GOT3 (cell line): Measurements from ENCODE around the gene LDLRAD4.
"Not testable (repeated sequence)": the region's sequence is repeated elsewhere in the genome, so short reads cannot be mapped to it uniquely, and the experiment has no call there.

Source experiments
- DNase-seq: peaks from one replicate; lab custom pipeline; 2025; ENCODE audit warnings: mixed read lengths; lab: John Stamatoyannopoulos, UW

Gene LDLRAD4

DNA sequence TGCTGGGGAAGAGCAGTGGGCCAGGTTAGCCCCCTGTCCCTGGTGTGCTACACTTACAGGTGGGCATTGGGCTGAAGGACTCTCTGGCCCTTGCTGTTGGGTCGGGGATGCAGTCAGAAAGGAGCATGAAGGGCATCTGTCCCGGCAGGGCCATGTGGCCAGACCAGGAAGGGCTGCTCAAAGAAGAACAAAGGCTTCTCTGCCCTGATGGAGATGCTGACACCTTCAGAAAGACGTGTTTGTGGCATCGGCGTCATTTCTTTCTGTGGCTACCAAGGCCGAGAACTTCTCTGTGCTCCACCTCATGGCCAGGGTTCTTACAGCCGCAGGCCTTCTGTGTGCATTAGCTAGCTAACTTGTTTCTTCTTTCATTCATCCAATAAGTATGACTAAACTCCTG lies 268.7 kb downstream of the LDLRAD4 start:
- DNase-seq = no peak

DNA sequence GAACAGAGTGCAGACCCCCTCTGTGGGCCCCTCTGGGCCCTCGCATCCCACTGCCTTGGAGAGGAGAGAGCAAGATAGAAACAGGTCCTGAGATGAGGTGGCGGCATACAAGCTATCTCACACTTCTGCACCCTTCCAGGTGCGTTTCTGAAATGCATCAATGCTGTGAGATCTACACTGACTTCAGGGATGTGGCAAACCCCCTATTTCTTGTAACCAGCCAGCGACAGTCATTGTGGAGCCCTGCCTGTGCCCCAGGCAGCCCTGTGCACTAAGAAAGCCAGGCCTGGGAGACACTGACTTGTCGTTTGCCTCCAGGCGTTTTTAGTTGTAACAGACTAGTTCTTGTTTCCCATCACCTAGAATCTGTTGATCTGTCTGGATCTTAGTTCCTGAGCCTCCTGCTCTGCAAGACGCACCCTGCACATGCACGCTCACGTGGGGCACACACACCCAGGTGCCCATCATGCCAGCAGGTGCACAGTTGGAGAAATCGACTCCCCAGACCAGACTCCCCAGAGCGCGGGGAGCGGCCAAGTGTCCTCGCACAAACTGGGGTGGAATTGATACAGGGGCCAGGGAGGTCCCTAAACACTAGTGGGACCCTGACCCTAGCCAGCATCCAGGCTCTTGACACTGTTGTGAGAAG lies 269.8 kb downstream of the LDLRAD4 start:
- no peak for DNase-seq

DNA sequence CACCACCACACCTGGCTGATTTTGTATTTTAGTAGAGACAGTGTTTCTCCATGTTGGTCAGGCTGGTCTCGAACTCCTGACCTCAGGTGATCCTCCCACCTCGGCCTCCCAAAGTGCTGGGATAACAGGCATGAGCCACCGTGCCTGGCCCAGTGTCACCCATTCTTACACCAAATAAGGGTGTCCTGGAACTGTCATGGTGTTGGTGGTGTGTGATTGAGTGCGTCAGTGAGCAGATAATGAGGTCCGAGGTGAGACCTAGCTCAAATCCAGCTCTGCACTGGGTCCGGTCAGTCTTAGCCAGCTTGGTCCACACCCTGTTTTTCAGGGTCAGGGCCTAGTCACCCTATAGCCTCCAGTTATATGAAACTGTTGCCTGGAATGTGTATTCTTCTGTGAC lies 270.7 kb downstream of the LDLRAD4 start:
- not testable (repeated sequence) for DNase-seq

DNA sequence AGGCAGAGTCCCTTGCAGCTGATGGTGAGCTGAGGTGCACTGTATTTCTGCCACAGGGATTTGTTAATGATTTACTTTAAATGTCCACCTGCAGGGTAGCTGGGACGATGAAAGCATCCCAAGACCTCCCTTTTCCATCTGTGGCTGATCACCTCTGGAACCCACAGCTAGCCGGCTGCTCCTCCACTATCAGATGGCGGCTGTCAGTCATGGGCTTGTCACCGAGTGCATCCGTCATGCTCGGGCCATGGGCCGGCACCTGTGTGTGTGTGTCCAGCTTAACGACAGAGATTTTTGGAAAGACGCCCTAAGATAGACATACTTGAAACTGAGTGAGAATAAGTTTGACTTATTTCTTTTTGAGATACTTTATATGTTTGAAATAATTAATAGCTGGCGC lies 272.6 kb downstream of the LDLRAD4 start:
- DNase-seq = no peak

DNA sequence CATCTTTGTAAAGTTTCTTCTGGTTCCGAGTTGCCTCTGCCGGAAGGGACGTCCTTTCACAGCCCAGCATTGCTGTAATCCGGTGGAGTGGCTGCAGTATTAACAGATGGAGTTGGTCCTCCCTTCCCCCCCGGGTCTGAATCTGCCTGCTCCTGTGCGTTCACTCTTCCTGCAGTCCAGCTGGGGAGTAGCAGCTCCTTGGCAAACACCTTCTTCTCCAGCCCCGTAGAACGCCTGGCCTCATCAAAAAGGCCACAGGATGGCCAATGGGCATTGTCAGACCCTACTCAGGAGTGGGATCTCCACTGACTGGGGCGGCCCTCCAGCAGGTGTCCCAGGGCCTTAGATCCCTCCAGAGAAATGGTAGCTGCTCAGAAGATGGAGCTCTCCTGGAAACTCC lies 273.8 kb downstream of the LDLRAD4 start:
- DNase-seq = no peak

DNA sequence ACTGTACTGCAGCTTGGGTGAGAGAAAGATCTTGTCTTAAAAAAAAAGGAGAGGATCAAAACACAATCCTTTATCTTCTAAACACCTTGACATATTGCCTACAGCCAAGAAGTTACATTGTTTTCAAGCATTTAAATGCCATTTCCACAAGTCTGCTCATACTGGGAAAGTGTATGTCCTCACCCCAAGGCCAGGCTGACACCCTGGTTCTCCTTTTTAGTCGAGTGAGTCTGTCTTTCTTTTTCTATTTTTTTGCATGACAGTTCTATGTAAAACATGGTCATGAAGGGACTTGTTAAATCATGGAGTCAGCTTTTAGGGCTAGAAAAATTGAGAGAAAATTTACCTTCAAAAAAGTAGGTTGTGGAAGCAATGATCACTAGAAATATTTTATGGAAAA lies 274.5 kb downstream of the LDLRAD4 start:
- no peak for DNase-seq

DNA sequence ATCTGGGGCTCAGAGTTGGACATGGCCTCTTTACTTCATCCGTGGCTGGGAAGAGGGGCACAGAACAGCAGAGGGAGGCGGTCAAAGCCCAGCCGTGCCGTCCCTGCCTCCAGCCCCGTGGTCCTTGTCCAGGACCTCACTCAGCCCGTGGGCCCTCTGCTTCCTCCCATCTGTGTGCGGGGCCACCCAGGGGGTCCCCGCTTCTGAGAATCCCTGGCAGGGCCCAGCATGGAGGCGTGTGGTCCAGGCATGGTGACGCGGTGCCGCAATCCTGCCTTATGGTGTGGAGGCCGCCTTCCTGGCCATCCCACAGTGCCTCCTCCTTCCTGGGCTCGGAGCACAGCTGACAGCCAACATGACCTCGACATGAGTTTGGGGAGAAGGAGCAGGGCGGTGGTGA lies 275.2 kb downstream of the LDLRAD4 start:
- DNase-seq = no peak

DNA sequence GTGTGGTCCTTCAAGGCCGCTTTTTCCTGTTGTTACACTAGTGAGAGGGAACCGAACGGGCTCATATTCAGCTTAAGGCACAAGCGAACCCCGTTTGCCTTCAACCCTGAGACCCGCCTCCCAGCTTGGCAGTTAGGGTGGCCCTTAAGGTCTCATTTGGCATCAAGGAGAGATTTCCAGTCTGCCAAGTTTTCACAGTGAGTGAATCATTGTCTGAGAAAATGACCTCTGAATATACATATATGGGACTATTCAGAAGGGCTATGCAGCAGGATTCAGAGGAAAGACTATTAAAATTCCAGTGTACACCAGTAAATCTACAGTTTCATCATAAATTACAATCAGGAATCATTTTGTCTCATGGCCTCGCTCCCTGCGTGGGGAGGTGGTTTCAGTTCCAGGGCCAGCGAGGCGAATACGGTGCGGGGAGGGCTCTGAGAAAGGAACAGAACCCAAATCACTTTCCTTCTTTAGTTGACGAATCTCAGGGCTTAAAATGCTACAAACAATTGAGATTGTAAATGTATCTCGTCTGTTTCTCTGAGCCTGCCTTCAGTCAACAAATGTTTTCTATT lies 276.4 kb downstream of the LDLRAD4 start:
- no peak for DNase-seq

DNA sequence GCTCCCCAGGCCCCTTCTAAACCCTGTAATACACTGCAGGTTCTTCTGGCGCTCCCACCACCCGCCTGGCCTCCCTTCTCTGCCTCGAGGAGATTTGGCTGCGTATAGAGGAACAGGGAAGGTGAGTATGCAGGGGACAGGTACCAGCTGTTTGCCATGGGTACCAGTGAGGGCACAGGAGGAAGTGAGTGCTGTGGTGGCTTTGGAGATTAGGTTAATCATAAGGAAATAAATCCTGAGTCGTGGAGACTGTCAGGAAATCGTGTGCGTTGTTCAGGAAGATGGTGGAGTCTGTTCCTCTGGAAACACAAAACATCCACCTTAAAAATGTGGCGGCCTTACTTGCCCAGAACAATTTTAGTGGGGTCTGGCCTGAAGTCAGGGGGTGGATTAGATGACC lies 277.4 kb downstream of the LDLRAD4 start:
- no peak for DNase-seq

DNA sequence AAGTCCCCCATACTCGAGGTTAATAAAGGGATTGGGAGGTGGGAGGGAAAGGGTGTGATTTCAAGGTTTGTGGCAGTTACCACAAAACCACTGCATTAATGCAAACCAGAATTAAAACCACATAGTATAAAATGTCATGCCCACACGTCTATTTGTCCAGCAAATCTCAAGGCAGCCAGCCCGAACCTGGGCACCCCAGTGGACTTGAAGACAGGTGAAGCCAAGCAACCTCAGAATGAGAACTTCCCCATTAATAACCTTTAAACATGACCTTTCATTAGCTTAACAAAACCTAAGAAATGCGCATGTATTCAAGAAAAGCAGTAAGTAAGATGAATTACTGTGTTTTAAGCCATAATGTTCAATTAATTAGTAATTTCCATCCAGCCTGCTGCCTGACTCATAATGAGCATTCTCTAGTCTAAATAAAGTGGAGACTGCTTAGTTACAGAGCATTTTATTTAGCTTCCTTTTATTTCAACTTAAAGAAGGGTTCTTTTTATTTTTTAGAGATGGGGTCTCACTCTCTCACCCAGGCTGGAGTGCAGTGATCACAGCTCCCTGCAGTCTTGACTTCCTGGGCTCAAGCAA lies 278.2 kb downstream of the LDLRAD4 start:
- DNase-seq = no peak

DNA sequence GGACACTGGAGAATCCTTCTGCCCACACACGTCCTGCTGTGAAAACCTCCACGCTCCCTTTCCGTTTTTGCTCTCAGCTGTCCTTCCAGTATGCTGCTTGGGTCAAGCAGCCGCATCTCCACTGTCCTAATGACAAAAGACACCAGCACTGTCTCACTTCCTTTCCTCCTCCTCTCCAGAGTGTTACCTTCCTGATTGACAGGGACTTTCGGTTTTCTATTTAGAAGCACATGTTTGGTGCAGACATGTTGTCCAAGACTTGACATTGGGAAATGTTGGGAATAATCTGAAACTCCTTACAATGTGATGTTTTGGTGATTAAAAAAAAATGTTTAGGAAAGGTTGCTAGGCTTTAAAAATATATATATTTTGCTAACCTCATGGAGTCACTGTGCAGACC lies 281.2 kb downstream of the LDLRAD4 start:
- no peak for DNase-seq

DNA sequence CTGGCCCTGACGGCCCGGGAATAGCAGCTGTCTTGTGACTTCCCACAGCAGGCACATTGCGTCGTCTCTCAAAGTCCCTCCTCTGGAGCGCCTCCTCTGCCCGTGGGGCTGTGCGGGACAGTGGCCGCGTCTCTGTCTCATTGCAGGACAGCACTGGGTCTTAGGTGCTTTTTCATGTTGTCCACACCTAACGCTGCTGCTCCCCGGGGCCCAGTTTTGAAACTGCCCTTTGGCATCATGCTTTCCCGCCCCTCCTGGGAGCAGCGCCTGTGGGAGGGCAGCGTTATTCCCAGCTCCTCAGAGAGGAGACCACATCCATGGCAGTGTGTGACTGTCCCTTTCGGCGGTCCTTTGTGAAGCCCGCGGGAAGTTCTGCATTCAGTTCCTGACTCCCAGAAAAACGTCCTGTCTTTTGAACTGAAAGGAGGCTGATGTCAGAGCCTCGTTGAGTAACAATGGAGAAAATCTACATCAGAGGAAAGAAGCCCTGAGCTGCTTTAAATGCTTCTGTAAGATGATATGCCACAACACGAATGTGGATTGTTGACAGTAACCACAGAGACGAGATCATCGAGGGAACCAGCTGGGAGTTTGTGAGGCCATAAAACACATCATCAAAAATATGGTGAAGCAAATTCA lies 281.8 kb downstream of the LDLRAD4 start:
- no peak for DNase-seq

DNA sequence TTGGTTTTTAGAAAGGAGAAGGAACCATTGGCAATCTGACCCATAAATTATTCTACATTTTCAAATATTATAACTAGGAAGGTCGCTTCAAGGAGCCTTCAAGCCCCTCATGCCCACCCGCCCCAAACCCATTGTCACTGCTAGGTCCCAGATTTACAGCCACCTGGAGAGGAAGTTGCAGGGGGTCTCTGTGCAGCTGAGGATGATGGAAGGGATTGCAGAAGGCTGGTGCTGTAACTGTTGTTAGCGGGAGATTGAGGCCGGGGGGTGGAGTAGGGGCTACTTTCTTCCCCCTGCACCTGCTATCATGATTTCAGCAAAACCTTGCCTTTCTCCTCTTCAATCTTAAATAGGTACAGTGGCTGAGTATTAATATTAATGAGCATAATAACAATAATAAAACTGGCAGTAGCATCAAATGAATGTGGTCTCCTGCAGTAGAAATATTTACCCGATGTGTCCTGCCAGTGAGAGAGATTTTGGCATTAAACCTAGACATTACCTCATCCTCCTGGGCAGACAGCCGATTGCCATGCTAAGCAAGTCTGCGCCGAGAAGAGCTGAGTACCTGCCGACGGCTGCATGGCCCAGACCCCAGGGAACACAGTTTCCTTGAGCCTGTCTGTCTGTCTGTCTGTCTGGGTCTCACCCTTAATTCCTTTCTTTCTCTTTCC lies 282.4 kb downstream of the LDLRAD4 start:
- DNase-seq = no peak

DNA sequence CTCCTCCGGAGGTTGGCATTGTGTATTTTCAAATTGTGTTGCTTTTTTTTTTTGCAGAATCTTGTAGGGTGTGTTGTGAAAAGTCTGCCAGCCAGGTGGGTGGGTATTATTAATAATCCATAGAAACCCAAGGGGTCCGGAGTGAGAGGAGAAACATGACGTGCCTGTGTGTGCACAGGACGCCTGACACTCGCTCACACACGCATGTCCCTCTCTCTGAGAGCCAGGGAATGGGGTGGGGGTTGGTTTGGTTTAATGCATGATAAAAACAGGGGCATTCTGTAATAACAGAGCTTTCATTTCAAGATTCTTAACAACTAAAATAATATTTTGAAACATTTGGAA lies 283.0 kb downstream of the LDLRAD4 start:
- DNase-seq = no peak

DNA sequence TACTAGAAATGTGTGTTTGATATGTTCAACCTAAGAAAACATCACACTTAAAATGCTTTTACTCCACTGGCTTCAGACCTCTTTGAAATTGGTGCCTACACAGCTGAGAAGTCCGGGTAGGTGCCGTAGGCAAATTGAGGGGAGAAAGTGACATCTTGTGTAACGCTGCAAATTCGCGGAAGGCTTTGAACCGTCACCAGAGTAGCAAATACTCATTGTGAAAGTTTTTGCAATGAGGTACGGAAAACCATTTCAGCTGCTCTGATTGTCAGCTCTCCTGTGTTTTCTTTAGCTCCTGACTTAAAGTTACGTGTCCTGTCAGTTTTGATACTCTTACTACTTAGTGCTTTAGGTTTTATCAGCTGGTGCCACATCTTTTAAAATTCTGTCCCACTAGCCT lies 283.3 kb downstream of the LDLRAD4 start:
- DNase-seq = no peak

DNA sequence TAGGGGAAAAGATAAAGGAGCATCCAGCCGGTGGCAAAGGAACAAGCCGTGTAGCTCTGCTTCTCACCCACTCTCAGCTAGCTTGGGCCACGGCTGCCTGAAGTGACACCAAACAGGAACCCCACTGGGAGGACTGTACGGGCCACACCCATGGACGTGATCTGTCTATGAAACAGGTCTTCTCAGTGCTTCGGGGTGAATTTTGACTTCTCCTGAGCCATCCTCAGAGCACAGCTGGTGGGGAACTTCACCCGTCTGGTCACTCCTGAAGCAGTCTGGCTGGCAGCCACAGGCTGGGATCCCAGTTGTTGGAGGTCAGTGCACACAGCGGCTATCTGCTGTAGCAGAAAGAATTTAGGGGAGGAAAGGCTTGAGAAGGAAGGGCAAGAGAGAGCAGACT lies 284.0 kb downstream of the LDLRAD4 start:
- DNase-seq = no peak

DNA sequence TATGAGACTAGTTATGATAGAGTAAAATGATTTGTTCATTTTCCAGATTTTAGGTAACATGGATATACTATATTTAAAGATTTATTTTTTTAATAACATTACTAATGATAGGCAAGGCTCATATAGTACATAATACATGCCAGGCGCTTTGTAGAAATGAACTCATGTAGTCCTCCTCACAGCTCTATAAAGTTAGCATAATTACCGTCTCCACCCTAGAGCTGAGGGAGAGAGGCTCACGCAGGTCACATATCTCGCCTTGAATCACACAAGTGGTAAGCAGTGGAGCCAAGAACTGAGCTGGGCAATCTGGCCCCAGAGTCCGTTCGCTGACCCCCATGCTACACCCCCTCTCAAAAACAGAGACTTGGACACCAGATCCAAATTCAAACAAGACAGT lies 285.3 kb downstream of the LDLRAD4 start:
- DNase-seq = no peak

DNA sequence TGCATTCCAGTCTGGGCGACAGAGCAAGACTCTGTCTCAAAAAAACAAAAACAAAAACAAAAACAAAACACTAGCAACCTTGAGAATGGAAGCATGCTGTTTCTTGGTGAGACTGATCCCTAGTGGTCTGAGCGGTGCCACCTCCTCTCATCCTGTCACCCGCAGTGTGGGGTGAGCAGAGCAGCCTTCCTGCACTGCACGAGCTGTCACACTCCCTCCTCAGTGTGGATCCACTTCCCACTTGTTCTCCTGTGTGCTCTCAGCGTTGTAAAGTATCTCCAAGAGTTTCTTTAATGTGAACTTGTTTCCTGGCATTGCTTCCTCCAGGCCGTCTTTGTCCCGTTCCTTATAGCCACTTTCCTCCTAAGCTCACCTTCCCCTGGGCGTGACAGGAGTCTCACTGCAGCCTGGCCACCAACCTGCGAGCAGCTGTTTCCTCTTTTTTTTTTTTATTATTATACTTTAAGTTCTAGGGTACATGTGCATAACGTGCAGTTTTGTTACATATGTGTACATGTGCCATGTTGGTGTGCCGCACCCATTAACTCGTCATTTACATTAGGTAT lies 287.3 kb downstream of the LDLRAD4 start:
- DNase-seq = no peak

DNA sequence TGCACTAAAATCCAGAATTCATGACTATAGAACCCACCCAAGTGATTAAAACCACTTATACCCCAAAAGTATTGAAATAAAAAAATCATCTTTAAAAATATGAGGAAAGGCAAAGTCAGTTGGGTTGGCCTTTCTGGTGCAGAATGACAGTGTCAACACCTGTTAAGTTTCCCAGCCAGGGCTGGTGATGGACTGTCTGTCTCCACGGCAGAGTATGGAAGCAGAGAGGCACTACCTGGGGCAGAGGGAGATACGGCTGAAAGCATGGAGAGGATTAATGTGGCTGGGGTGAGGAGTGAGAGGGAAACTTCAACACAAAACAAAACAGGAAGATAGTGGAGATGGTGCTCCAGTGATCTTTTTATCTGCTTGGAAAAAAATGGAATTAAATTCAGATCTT lies 292.0 kb downstream of the LDLRAD4 start:
- DNase-seq = no peak

DNA sequence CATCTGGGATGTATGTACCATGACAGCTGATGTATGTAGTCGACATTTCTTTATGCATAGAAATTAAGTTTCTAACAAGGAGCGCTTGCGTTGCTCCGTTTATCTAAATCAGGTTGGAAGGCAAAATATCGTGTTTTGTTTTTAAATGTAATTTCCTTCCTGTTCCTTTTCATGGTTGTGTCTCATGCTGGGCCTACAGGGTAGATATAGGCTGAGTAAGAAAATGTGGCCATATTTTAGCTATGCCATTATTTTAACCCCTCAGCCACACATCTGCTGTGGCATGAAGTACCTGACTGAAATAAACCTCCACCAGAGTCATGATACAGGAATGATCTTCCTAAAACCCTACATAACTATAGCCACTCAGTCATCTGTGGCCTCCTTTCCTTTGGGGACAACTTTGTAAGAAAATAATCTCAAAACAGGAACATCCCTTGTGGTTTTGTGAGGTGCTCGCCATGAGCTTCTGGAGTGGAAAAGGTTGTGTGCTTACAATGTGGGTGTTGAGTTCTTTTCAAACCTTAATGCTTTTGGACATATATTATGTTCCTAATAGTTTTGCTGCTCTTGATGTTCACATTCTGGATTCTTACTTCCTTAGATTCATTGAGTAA lies 293.5 kb downstream of the LDLRAD4 start:
- no peak for DNase-seq

DNA sequence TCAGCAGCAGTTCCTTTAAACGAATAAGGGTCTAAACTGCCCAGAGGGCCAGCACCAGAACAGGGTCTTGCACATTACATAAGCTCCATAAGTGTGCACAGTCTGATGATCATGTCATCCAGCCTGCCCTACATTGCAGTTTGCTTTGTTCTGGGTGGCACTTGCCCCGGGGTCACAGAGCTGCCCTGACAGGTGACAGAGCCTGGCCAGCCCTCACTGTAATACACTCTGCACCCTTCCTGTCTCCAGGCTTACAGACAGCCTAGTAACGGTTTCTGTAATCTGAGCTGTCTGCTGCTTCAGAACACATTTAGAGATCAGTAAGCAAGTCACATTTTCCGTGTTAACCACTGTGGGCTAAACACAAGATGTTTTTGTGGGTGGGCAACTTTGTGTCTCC lies 294.5 kb downstream of the LDLRAD4 start:
- DNase-seq = no peak

DNA sequence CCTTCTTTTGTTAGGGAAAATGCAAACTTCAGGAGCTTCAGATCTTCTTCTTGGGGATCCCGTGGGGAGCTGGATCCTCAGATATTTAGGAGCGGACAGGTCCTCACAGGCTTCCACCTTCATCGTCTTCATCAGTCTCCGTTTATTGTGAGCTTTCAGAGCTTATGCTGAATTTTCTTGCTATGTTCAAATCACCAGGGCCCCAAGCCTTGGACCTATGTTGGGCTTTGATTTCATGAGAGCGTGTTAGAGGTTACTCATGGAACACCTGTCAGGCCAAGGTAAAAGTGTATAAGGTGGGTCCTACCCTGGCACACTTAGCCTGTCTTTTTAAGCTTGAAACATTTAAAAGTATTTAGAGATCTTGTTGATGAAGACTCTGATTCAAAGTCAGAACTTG lies 294.9 kb downstream of the LDLRAD4 start:
- no peak for DNase-seq
